CD8-positive, alpha-beta memory T cell (primary cell): Measurements from ENCODE around the gene CDADC1. TPM values are rescaled to one million over a fixed set of nuclear protein-coding genes. Genes with fewer than 3 reads are reported as not detected.
A peak's percentile ranks its signal among the peaks of the same experiment; 100 is the strongest.

Experiments used
- CTCF ChIA-PET: fragments of 350-600 bp; sonication (Branson Sonifier 250); formaldehyde crosslinking; loops from one replicate; lab custom pipeline; 2021; ENCODE audit warnings: antibody characterized with exemption; lab: Charles Lee
- POLR2A ChIA-PET: fragments of 350-600 bp; sonication (Branson Sonifier 250); formaldehyde crosslinking; loops from one replicate; lab custom pipeline; 2021; ENCODE audit warnings: antibody characterized with exemption; lab: Charles Lee
- DNase-seq, 5 donors: peaks; one replicate each; pipeline versions ENCODE4 v3.0.0 to v3.0.0-alpha.2; 2020 to 2022; ENCODE audit warnings: mixed read lengths in 1 of 5
- H3K27ac ChIP-seq: one replicate; pipeline ENCODE4 v1.7.0; 2013; ENCODE audit warnings: low read depth, mild to moderate bottlenecking, low read length, moderate library complexity
- H3K27me3 ChIP-seq: 2 replicates; pipeline ENCODE4 v1.7.0; 2013; ENCODE audit warnings: low read length, mild to moderate bottlenecking; ENCODE audit not compliant: insufficient read depth, poor library complexity, severe bottlenecking
- H3K36me3 ChIP-seq: 2 replicates; pipeline ENCODE4 v1.7.0; 2013; ENCODE audit warnings: mild to moderate bottlenecking, low read length, moderate library complexity; ENCODE audit not compliant: insufficient read depth
- H3K4me1 ChIP-seq: 2 replicates; pipeline ENCODE4 v1.7.0; 2013; ENCODE audit warnings: mild to moderate bottlenecking, low read length, moderate library complexity; ENCODE audit not compliant: insufficient read depth
- H3K4me3 ChIP-seq: 2 replicates; pipeline ENCODE4 v1.7.0; 2013; ENCODE audit warnings: mild to moderate bottlenecking, low read length
- H3K9me3 ChIP-seq: 2 replicates; pipeline ENCODE4 v1.7.0; 2013; ENCODE audit warnings: mild to moderate bottlenecking, low read length
- H3K27ac Mint-ChIP-seq, 8 donors: one replicate each; pipeline ENCODE4 v1.8.0; 2020 to 2021; ENCODE audit warnings: mixed read lengths in 8 of 8, mild to moderate bottlenecking in 6 of 8, inconsistent platforms in 3 of 8, moderate library complexity in 3 of 8
- H3K27me3 Mint-ChIP-seq, 2 donors: one replicate each; pipeline ENCODE4 v1.8.0; 2020 to 2021; ENCODE audit warnings: mixed read lengths in 2 of 2, mild to moderate bottlenecking in 1 of 2, moderate library complexity in 1 of 2
- H3K36me3 Mint-ChIP-seq, 3 donors: one replicate each; pipeline ENCODE4 v1.8.0; 2020 to 2021; ENCODE audit warnings: mixed read lengths in 3 of 3, inconsistent platforms in 1 of 3, mild to moderate bottlenecking in 1 of 3
- H3K4me1 Mint-ChIP-seq, 3 donors: one replicate each; pipeline ENCODE4 v1.8.0; 2020 to 2021; ENCODE audit warnings: mixed read lengths in 3 of 3, inconsistent platforms in 1 of 3, mild to moderate bottlenecking in 1 of 3
- H3K4me3 Mint-ChIP-seq, 7 donors: one replicate each; pipeline ENCODE4 v1.8.0; 2020 to 2021; ENCODE audit warnings: mixed read lengths in 7 of 7, mild to moderate bottlenecking in 6 of 7, moderate library complexity in 4 of 7, inconsistent platforms in 2 of 7
- H3K9me3 Mint-ChIP-seq, 5 donors: one replicate each; pipeline ENCODE4 v1.8.0; 2020 to 2022; ENCODE audit warnings: mixed read lengths in 5 of 5, mild to moderate bottlenecking in 3 of 5, moderate library complexity in 2 of 5, inconsistent platforms in 1 of 5
- polyA plus RNA-seq: library from polyadenylated mRNA; unstranded; fragments of 300-500 nt; fragmentation: Illumina TruSeq; gene quantifications from one replicate; pipeline ENCODE4 v1.2.3, GENCODE V29; 2021
- total RNA-seq, 2 experiments: library from RNA; stranded (reverse); gene quantifications; one replicate each; pipeline ENCODE4 v1.2.3, GENCODE V29; 2021

Gene CDADC1
- total and polyA plus RNA-seq, 3 experiments from 2014 or later: 9.8 to 12.0 (median 10.8) TPM

GRCh38 chr13:49304356-49304755, 56.6 kb downstream of the CDADC1 start:
- Mint-ChIP-seq H3K36me3 (peaks cover 0 to 4% (median 2%) of the 10 kb centered on the region in 3 donors), H3K27ac (peak overlapping the region in 2 of 8 donors; percentile 63 to 69), H3K27me3 (no peaks in the 10 kb centered on the region), H3K4me3 (no peak overlapping the region), H3K4me1 (peaks cover 4 to 12% (median 6%) of the 10 kb centered on the region in 3 donors), H3K9me3 (no peaks in the 10 kb centered on the region)
- POLR2A ChIA-PET: no interaction called here
- Histone ChIP-seq H3K27ac (no peak overlapping the region), H3K4me3 (no peak overlapping the region), H3K9me3 (no peaks in the 10 kb centered on the region), H3K36me3 (no peaks in the 10 kb centered on the region), H3K4me1 (peaks cover 6% of the 10 kb centered on the region), H3K27me3 (no peaks in the 10 kb centered on the region)
- DNase-seq: no peak
- CTCF ChIA-PET: interaction anchor here (1.2 to 6.1 kb wide), 2 partner anchors 301 to 302 kb away, joined by 3 to 67 read pairs; no protein-coding TSS in a partner anchor

GRCh38 chr13:49304763-49305700, 57.3 kb downstream of the CDADC1 start:
- no peak overlapping the region for H3K4me3 ChIP-seq
- Mint-ChIP-seq H3K27me3 (no peaks in the 10 kb centered on the region), H3K9me3 (no peaks in the 10 kb centered on the region)

GRCh38 chr13:49305792-49306425, 58.2 kb downstream of the CDADC1 start:
- no peak overlapping the region for H3K27ac Mint-ChIP-seq
- DNase-seq: no peak
- CTCF ChIA-PET: no interaction called here
- no peaks in the 10 kb centered on the region for H3K9me3 Mint-ChIP-seq
- POLR2A ChIA-PET: no interaction called here
- Histone ChIP-seq H3K36me3 (no peaks in the 10 kb centered on the region), H3K27ac (no peak overlapping the region), H3K27me3 (no peaks in the 10 kb centered on the region), H3K4me1 (peaks cover 6% of the 10 kb centered on the region), H3K4me3 (no peak overlapping the region), H3K9me3 (no peaks in the 10 kb centered on the region)
- peaks cover 4 to 12% (median 6%) of the 10 kb centered on the region in 3 donors for H3K4me1 Mint-ChIP-seq
- H3K27me3 Mint-ChIP-seq: no peaks in the 10 kb centered on the region
- H3K4me3 Mint-ChIP-seq: no peak overlapping the region
- peaks cover 0 to 15% (median 9%) of the 10 kb centered on the region in 3 donors for H3K36me3 Mint-ChIP-seq

More at GRCh38 chr13:49304763-49305700, 57.3 kb downstream of the CDADC1 start:
- peaks cover 6% of the 10 kb centered on the region for H3K4me1 ChIP-seq
- H3K36me3 ChIP-seq: no peaks in the 10 kb centered on the region
- no peak for DNase-seq
- no peak overlapping the region for H3K27ac ChIP-seq
- Mint-ChIP-seq H3K27ac (peak overlapping the region in 1 of 8 donors; percentile 63), H3K36me3 (peaks cover 0 to 10% (median 5%) of the 10 kb centered on the region in 3 donors), H3K4me1 (peaks cover 4 to 12% (median 6%) of the 10 kb centered on the region in 3 donors), H3K4me3 (no peak overlapping the region)
- no peaks in the 10 kb centered on the region for H3K9me3 ChIP-seq
- ChIA-PET POLR2A (no interaction called here), CTCF (interaction anchor here (1.2 kb wide), 1 partner anchor 302 kb away, joined by 3 read pairs; no protein-coding TSS in a partner anchor)
- no peaks in the 10 kb centered on the region for H3K27me3 ChIP-seq

- H3K4me3 ChIP-seq: no peak overlapping the region
- DNase-seq: no peak
- Mint-ChIP-seq H3K27me3 (no peaks in the 10 kb centered on the region), H3K9me3 (no peaks in the 10 kb centered on the region), H3K4me3 (no peak overlapping the region), H3K27ac (no peak overlapping the region), H3K36me3 (peaks cover 0 to 16% (median 13%) of the 10 kb centered on the region in 3 donors), H3K4me1 (no peaks in the 10 kb centered on the region)
- H3K4me1 ChIP-seq: no peaks in the 10 kb centered on the region
- ChIA-PET POLR2A (no interaction called here), CTCF (interaction anchor here (0.6 kb wide), 1 partner anchor 299 kb away, joined by 3 read pairs; no protein-coding TSS in a partner anchor)
- H3K27me3 ChIP-seq: no peaks in the 10 kb centered on the region
- H3K9me3 ChIP-seq: no peaks in the 10 kb centered on the region
- no peaks in the 10 kb centered on the region for H3K36me3 ChIP-seq
- H3K27ac ChIP-seq: no peak overlapping the region
Measured at GRCh38 chr13:49307365-49307764, 59.6 kb downstream of the CDADC1 start.

GRCh38 chr13:49308097-49308875, 60.6 kb downstream of the CDADC1 start:
- Mint-ChIP-seq H3K36me3 (peaks cover 0 to 16% (median 13%) of the 10 kb centered on the region in 3 donors), H3K9me3 (no peaks in the 10 kb centered on the region), H3K27ac (no peak overlapping the region), H3K4me3 (no peak overlapping the region), H3K4me1 (no peaks in the 10 kb centered on the region), H3K27me3 (no peaks in the 10 kb centered on the region)
- no peaks in the 10 kb centered on the region for H3K4me1 ChIP-seq
- no peaks in the 10 kb centered on the region for H3K27me3 ChIP-seq
- CTCF ChIA-PET: no interaction called here
- no peak for DNase-seq
- H3K9me3 ChIP-seq: no peaks in the 10 kb centered on the region
- H3K4me3 ChIP-seq: no peak overlapping the region
- no peaks in the 10 kb centered on the region for H3K36me3 ChIP-seq
- POLR2A ChIA-PET: no interaction called here
- H3K27ac ChIP-seq: no peak overlapping the region

GRCh38 chr13:49308921-49309408, 61.2 kb downstream of the CDADC1 start:
- no peak overlapping the region for H3K27ac ChIP-seq
- H3K27me3 ChIP-seq: no peaks in the 10 kb centered on the region
- H3K36me3 ChIP-seq: no peaks in the 10 kb centered on the region
- DNase-seq: no peak
- no peaks in the 10 kb centered on the region for H3K4me1 Mint-ChIP-seq
- H3K27me3 Mint-ChIP-seq: no peaks in the 10 kb centered on the region
- no peaks in the 10 kb centered on the region for H3K9me3 ChIP-seq
- peaks cover 0 to 16% (median 13%) of the 10 kb centered on the region in 3 donors for H3K36me3 Mint-ChIP-seq
- H3K27ac Mint-ChIP-seq: no peak overlapping the region
- H3K9me3 Mint-ChIP-seq: no peaks in the 10 kb centered on the region
- H3K4me1 ChIP-seq: no peaks in the 10 kb centered on the region
- ChIA-PET POLR2A (no interaction called here), CTCF (no interaction called here)
- no peak overlapping the region for H3K4me3 Mint-ChIP-seq
- H3K4me3 ChIP-seq: no peak overlapping the region

GRCh38 chr13:49310251-49310650, 62.5 kb downstream of the CDADC1 start:
- H3K4me1 Mint-ChIP-seq: no peaks in the 10 kb centered on the region
- no peak for DNase-seq
- no peak overlapping the region for H3K27ac Mint-ChIP-seq
- Histone ChIP-seq H3K4me1 (no peaks in the 10 kb centered on the region), H3K27ac (no peak overlapping the region), H3K36me3 (no peaks in the 10 kb centered on the region), H3K27me3 (no peaks in the 10 kb centered on the region), H3K4me3 (no peak overlapping the region), H3K9me3 (no peaks in the 10 kb centered on the region)
- POLR2A ChIA-PET: no interaction called here
- H3K9me3 Mint-ChIP-seq: no peaks in the 10 kb centered on the region
- H3K36me3 Mint-ChIP-seq: peaks cover 0 to 16% (median 13%) of the 10 kb centered on the region in 3 donors
- no peak overlapping the region for H3K4me3 Mint-ChIP-seq
- CTCF ChIA-PET: no interaction called here
- H3K27me3 Mint-ChIP-seq: no peaks in the 10 kb centered on the region
